Measurements from ENCODE around the gene SFXN2.

DNA sequence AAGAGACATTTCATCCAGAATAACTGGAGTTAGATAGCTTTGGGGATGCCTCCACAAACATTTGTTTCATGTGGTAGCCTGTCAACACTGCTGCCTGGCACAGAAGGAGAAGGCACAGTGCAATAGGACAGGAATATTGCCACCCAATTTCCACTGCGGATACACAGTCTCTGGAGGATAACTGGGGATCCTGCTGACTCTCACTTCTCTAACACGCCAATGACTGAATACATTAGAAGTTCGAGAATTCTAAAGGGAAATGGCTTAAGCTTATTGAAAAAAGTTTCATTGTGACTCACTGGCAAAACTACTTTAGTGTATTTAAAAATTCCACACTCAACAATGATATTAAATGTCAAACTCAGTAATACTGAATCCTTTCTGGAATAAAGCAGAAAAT is 13.2 kb upstream of the SFXN2 start:
- TF ChIP-seq, protein P1, sequence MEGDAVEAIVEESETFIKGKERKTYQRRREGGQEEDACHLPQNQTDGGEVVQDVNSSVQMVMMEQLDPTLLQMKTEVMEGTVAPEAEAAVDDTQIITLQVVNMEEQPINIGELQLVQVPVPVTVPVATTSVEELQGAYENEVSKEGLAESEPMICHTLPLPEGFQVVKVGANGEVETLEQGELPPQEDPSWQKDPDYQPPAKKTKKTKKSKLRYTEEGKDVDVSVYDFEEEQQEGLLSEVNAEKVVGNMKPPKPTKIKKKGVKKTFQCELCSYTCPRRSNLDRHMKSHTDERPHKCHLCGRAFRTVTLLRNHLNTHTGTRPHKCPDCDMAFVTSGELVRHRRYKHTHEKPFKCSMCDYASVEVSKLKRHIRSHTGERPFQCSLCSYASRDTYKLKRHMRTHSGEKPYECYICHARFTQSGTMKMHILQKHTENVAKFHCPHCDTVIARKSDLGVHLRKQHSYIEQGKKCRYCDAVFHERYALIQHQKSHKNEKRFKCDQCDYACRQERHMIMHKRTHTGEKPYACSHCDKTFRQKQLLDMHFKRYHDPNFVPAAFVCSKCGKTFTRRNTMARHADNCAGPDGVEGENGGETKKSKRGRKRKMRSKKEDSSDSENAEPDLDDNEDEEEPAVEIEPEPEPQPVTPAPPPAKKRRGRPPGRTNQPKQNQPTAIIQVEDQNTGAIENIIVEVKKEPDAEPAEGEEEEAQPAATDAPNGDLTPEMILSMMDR (IDR thresholded peaks at IDR 0.05; ENCODE audit: low read depth, low read length, poor library complexity, severe bottlenecking) = no peak
- TF ChIP-seq EZH2phosphoT487 (IDR thresholded peaks at IDR 0.05; ENCODE audit: borderline replicate concordance, low read length) = no peak
